ENCODE data around the gene FADS1. TPM values are rescaled to one million over a fixed set of nuclear protein-coding genes. Genes with fewer than 3 reads are reported as not detected.
A peak's percentile ranks its signal among the peaks of the same experiment; 100 is the strongest.

Gene FADS1
- total RNA-seq, 2 experiments from 2014 or later = 33.9 to 34.4 TPM

- ATAC-seq (peak; percentile 92), DNase-seq (peak; percentile 81)
- intact Hi-C loops (cut with micrococcal nuclease) = no loop called here
- POLR2A ChIA-PET = no interaction called here
- H3K27me3 Mint-ChIP-seq = peaks cover 15% of the 10 kb centered on the region
- no peaks in the 10 kb centered on the region for H3K9me3 Mint-ChIP-seq
- H3K4me1 Mint-ChIP-seq (ENCODE audit: low read depth) = peaks cover 21% of the 10 kb centered on the region
- H3K4me3 Mint-ChIP-seq = no peak overlapping the region
- CTCF ChIA-PET = interaction anchor here (1.4 to 1.5 kb wide), 2 partner anchors 10 to 352 kb away, joined by 4 read pairs; no protein-coding TSS in a partner anchor
- peak overlapping the region; percentile 85 for H3K27ac Mint-ChIP-seq
- H3K36me3 Mint-ChIP-seq (ENCODE audit: low read depth) = no peaks in the 10 kb centered on the region
- no peak for TF ChIP-seq CTCF (IDR thresholded peaks at IDR 0.05)
Observed at GRCh38 chr11:61756452-61757212, 60.2 kb downstream of the FADS1 start.

GRCh38 chr11:61756147-61756451 is 60.7 kb downstream of the FADS1 start:
- Mint-ChIP-seq H3K36me3 (ENCODE audit: low read depth) (no peaks in the 10 kb centered on the region), H3K27ac (peak overlapping the region; percentile 85), H3K4me1 (ENCODE audit: low read depth) (peaks cover 21% of the 10 kb centered on the region), H3K9me3 (no peaks in the 10 kb centered on the region), H3K27me3 (peaks cover 19% of the 10 kb centered on the region), H3K4me3 (no peak overlapping the region)
- no peak for ATAC-seq
- no peak for DNase-seq
- TF ChIP-seq CTCF (IDR thresholded peaks at IDR 0.05) = no peak
- intact Hi-C loops (cut with micrococcal nuclease) = no loop called here
- POLR2A ChIA-PET = no interaction called here
- CTCF ChIA-PET = interaction anchor here (1.4 to 1.5 kb wide), 2 partner anchors 9 to 352 kb away, joined by 4 read pairs; no protein-coding TSS in a partner anchor

DNA sequence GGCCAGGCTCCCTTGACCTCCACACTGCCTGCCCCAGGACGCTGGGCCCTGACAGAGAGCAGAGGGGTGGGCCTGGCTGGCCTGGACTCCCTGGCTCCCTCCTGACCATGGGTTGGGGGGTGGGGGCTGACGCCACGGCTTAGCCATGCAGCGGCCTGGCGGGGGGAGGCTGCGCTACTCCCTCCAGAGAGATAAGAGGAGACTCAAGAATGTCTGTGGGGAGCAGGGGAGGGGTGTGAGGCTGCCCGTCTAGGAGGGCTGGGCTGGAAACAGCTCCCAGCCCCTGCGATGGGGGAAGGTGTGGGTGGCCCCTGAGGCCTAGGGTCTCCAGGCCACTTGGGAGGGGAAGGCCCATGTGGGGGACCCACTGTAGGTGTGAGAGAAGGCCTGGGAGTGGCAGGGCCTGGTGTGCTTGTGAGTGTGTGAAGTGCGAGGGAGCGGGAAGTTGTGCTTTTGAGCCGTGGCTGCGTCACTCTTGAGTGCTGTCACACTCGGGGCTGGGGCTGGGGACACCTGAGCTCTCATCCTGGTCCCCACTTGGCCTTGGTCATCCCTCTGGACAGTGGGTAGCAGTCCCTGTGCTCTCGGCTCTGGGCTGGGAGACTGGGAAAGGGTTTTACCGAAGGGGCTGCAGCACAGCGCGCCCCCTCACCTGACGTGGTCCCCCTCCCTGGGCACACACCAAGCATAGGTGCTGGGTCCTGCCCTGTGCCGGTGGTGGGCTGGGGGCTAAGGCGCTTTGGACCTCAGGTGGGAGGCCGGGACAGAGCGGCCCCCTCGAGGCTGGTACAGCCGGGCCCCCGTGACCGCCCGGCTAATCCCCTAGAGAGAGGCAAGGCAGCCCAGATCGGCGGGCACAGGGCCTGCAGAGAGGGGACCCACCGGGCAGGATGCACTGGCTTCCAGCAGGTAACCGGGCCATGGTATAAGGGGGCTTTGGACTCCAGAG is 62.0 kb downstream of the FADS1 start:
- CTCF ChIA-PET = interaction anchor here (1.4 kb wide), 1 partner anchor 354 kb away, joined by 4 read pairs; no protein-coding TSS in a partner anchor
- no peak overlapping the region for H3K27ac Mint-ChIP-seq

GRCh38 chr11:61753672-61754071 is 63.1 kb downstream of the FADS1 start:
- Mint-ChIP-seq H3K27ac (no peak overlapping the region), H3K4me3 (peak overlapping the region; percentile 52), H3K4me1 (ENCODE audit: low read depth) (peaks cover 21% of the 10 kb centered on the region), H3K27me3 (peaks cover 30% of the 10 kb centered on the region), H3K36me3 (ENCODE audit: low read depth) (no peaks in the 10 kb centered on the region), H3K9me3 (no peaks in the 10 kb centered on the region)
- ChIA-PET CTCF (interaction anchor here (0.6 to 1.3 kb wide), 7 partner anchors 8 to 87 kb away, joined by 3 to 4 read pairs (median 3); no protein-coding TSS in a partner anchor), POLR2A (interaction anchor here (1.3 kb wide), 1 partner anchor 22 kb away, joined by 3 read pairs; no protein-coding TSS in a partner anchor)
- DNase-seq = no peak
- no peak for ATAC-seq
- TF ChIP-seq CTCF (IDR thresholded peaks at IDR 0.05) = no peak
- intact Hi-C loops (cut with micrococcal nuclease) = no loop called here

More for the DNA sequence above, 62.0 kb downstream of the FADS1 start:
- ATAC-seq (no peak), DNase-seq (no peak)
- Mint-ChIP-seq H3K4me3 (no peak overlapping the region), H3K27me3 (peaks cover 24% of the 10 kb centered on the region), H3K4me1 (ENCODE audit: low read depth) (peaks cover 21% of the 10 kb centered on the region), H3K9me3 (no peaks in the 10 kb centered on the region), H3K36me3 (ENCODE audit: low read depth) (no peaks in the 10 kb centered on the region)
- no peak for TF ChIP-seq CTCF (IDR thresholded peaks at IDR 0.05)
- POLR2A ChIA-PET = interaction anchor here (1.1 to 1.3 kb wide), 2 partner anchors 21 to 68 kb away, joined by 3 read pairs; no protein-coding TSS in a partner anchor
- intact Hi-C loops (cut with micrococcal nuclease) = no loop called here

Data from activated CD8-positive, alpha-beta T cell treated with anti-CD3 and anti-CD28 coated beads for 36 hours (primary cell).